ENCODE measurements around the gene COL27A1.

Gene COL27A1

DNA sequence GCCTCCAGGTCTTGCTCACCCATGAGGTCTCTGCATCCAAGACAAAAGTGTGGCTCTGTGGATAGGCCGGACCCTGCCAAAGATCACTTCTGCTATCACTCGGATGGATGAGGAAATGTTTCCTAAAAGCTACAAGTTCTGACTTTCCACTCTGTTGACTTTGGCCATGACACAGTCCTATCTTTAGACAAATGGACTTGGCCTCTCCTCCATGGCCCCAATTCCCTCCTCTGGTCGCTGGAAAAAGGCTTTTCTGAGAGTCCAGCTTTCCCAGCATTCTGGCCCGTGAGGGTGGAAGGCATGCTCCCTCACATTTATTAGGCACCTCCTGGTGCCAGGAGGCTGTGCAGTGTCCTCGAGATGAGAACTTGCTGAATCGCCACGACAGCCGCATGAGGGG is 83.1 kb downstream of the COL27A1 start:
- H3K4me3 ChIP-seq (ENCODE audit: low read depth, low read length): no peak overlapping the region

GRCh38 chr9:114238891-114239875 is 83.8 kb downstream of the COL27A1 start:
- no peak overlapping the region for H3K4me3 ChIP-seq (ENCODE audit: low read depth, low read length)
- TF ChIP-seq, protein P1, sequence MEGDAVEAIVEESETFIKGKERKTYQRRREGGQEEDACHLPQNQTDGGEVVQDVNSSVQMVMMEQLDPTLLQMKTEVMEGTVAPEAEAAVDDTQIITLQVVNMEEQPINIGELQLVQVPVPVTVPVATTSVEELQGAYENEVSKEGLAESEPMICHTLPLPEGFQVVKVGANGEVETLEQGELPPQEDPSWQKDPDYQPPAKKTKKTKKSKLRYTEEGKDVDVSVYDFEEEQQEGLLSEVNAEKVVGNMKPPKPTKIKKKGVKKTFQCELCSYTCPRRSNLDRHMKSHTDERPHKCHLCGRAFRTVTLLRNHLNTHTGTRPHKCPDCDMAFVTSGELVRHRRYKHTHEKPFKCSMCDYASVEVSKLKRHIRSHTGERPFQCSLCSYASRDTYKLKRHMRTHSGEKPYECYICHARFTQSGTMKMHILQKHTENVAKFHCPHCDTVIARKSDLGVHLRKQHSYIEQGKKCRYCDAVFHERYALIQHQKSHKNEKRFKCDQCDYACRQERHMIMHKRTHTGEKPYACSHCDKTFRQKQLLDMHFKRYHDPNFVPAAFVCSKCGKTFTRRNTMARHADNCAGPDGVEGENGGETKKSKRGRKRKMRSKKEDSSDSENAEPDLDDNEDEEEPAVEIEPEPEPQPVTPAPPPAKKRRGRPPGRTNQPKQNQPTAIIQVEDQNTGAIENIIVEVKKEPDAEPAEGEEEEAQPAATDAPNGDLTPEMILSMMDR (IDR thresholded peaks at IDR 0.05; ENCODE audit: borderline replicate concordance, insufficient read depth, low read depth, low read length): no peak

More for the DNA sequence above, 83.1 kb downstream of the COL27A1 start:
- TF ChIP-seq, protein P1 (IDR thresholded peaks at IDR 0.05; ENCODE audit: borderline replicate concordance, insufficient read depth, low read depth, low read length): no peak

GRCh38 chr9:114240216-114240615 is 84.9 kb downstream of the COL27A1 start:
- TF ChIP-seq, protein P1 (IDR thresholded peaks at IDR 0.05; ENCODE audit: borderline replicate concordance, insufficient read depth, low read depth, low read length): no peak
- H3K4me3 ChIP-seq (ENCODE audit: low read depth, low read length): no peak overlapping the region

DNA sequence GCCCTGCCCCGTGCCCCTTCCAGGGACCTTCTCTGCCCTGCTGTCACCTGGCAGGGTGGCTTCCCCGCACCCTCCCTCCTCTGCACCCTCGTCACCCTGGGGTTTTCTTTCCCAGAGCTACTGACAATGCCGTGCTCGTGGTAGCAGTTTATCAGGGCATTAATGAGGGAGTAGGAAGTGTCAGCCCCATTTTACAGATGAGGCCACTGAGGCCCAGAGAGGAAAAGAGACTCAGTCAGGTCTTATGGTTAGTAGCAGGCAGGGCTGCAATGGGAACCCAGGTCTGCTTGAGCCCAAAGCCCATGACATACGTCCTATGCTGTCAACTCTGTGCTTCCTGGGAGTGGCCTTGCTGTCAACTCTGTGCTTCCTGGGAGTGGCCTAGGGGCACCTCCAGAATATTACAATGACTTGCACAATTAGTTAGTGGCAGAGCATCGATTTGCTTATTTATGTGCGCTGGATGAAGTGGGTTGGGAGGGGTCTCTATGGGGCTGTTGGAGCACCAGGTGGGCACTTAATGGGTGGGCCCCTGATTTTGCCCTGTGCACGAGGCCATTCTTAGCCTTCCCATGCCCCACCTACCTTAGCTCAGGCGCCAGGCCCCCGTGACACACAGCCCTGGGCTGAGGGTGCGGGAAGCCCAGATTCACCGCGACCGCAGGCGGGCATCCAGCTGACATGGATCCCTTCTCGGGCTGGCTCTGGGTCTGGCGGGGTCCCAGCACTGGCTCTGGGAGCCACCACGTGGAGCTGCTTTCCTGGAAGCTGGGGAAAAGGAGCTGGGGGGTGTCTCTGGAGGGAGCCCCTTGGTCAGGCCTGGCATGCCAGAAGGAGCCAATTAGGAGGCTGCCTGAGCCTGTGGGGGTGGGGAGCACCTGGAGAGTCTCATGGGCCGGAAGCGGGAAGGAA is 85.6 kb downstream of the COL27A1 start:
- TF ChIP-seq, protein P1 (IDR thresholded peaks at IDR 0.05; ENCODE audit: borderline replicate concordance, insufficient read depth, low read depth, low read length): no peak
- no peak overlapping the region for H3K4me3 ChIP-seq (ENCODE audit: low read depth, low read length)

DNA sequence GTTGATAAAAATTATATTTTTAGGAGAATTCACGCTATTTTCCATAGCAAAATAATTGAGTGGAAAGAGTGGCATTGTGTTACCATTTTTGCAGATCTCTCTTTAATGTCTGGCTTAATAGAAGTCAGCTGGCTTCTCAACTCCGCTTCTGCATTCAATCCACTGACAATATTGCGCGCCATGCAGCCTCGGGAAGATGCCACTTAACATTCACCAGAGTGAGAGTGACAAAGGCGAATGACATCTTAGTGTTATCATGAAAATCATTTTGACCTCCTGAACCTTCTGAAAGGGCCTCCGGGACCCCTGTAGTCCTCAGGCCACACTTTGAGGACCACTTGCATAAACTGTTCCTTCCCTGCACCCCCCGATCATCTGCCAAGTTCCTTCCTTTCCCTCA is 87.5 kb downstream of the COL27A1 start:
- H3K4me3 ChIP-seq (ENCODE audit: low read depth, low read length): no peak overlapping the region
- TF ChIP-seq, protein P1 (IDR thresholded peaks at IDR 0.05; ENCODE audit: borderline replicate concordance, insufficient read depth, low read depth, low read length): no peak

DNA sequence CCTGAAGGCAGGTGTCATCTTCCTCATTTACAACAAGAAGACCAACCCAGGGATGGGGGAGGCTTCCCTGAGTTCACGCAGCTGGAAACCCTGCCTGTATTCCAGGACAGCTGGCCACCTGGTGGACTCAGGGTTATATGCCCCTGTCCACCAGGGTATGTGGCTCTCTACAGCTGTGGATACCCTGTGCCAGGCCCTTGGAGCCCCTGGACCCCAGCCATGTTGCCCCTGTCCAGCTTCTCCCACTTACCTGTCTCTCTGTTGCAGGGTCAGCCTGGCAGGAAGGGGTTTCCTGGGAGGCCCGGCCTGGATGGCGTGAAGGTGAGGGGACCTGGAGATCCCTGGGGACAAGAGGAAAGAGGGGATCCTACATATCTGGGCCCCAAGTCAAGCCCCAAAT is 87.9 kb downstream of the COL27A1 start:
- TF ChIP-seq, protein P1 (IDR thresholded peaks at IDR 0.05; ENCODE audit: borderline replicate concordance, insufficient read depth, low read depth, low read length): no peak
- no peak overlapping the region for H3K4me3 ChIP-seq (ENCODE audit: low read depth, low read length)

Measured in GM12875 (cell line).